ENCODE results near the gene STIM1.
"Not testable (repeated sequence)": the region's sequence is repeated elsewhere in the genome, so short reads cannot be mapped to it uniquely, and the experiment has no call there.

The STIM1 gene

DNA sequence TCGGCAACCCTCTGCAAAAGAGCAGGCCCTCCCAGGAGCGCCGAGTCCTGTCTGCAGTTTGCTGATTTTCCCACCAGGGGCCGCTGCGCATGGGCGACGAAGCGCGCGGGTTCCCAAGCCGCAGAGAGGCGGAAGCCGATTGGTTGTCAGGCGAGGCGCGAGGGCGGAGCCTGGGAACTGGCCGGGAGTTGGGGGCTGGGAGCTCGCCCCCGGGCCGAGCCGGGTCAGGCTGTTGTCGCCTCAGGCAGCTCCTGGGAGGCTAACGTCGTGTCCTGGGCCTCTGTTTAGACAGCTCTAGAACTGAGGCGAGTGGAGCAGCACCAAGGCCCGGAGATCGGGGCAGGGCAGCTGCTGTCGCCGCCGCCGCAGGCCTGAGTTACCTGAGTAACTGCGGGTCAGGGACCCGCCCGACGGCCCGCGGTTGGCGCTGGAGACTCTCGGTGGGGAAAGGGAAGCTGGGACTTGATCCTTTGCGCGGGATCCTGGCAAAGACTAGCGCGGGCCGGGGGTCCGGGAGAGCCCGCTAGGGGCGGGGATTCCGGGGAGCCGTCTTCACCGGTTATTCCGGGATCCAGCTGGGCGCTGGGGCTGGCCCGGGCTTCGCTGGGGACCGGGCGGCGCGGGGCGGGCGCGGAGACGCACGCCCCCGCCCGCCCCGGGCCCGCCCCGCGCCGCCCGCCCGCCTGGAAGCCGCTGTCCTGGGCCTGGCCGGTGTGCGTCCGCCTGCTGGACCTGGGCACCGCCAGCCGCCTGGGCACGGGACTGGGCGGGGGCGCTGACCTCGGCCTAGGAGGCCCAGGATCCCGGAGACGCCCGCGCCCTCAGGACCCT, at the start of gene STIM1:
Gene STIM1 (plus strand): TSS at position 688 of the 831 bp plus-strand sequence. CDS start 607 bp downstream, outside the sequence.
- peak; percentile 92 for DNase-seq

DNA sequence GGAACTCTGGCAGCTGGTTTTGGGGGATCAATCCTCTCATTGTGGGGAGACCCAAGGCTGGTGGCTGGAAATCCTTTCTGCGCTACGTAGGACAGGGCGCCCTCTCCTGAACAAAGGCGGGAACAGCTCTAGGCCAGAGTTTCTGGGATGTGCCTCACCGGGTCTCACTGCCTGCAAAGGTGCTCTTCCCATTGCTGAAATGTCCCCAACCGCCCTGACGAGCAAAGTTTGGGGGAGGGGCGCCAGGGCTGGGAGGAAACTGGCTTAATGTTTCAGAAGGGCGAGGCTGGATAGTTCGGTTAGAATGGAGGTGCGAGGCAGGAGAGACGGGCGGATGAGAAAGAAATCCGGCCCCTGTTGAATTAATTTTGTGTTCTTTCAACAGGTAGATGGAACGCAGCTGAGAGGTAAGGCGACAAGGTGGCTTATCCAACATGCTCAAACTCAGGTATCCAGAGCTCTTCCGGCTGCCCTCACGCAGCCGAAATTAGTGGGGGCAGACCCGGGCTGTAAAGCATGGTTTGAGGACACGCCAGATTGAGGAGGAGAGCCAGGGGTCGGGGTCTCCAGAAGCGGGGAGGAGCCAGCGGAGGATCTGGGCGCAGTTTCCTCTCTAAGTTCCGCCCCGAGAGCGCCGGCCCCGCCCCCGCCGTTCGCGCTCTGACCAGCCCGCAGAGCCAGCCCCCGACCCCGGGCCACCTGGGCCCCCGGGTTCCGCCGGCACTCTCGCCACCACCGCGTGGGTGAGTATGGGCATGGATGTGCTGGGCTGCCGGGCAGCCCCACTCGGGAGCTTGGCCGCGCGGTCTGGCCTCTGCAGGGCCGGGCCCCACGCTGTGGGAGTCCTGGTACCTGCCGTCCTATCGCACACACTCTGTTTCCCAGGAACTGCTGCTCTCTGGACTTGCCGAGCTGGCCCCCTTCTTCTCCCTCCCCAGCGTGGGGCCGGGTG, 47.3 kb upstream of the STIM1 start, which contains the start of gene PGAP2:
Gene PGAP2 (plus strand): TSS at position 652 of the 952 bp plus-strand sequence. CDS start 2,700 bp downstream, outside the sequence.
- DNase-seq = peak; percentile 74

DNA sequence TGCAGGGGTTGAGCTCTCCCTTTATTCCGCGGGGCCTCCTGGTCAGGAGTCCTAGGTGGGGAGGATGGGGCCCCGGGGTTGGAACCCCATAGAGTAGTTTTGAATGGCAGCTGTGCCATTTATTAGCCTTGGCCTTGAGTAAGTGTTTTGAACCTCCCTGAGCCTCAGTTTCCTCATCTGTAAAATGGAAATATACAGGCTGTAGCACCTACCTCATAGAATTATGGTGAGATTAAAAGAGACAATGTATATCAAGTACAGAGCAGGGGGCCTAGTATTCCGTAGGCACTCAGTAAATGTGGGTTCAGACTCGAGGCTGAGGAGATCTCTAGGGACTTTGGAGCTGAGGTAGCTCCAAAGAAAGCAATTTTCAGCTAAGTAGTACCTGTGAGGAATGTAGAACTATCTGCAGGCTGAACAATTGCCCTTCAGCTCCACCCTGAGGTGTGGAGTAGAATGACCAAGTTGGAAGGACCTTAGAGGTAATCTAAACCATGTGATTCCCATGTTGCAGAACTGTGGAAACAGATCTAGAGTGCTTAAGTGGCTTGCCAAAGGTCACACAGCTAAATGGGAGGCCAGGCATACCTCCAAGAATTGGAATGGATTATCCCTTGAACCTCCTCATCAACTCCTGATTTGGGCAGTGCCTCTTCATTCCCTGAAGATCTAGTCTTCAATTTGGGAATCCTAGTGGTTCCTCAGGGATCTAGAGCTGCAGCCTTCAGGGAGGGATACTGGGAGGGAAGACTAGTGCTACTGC, 46.4 kb upstream of the STIM1 start:
- no peak for DNase-seq

DNA sequence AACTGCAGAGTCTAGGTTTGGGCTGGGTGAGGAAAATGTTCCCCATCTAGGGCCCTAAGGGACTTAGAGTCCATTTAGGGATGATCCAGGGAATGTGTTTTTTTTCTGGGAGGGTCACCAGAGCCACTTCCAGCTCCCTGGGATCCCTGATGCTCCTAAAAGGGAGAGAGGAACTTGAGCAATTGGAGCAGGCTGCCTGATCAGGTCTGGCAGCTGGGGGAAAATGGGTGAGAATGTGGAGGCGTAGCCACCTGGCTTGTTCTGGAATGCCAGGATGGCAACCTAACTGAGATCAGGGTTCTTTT, 45.9 kb upstream of the STIM1 start:
- no peak for DNase-seq

DNA sequence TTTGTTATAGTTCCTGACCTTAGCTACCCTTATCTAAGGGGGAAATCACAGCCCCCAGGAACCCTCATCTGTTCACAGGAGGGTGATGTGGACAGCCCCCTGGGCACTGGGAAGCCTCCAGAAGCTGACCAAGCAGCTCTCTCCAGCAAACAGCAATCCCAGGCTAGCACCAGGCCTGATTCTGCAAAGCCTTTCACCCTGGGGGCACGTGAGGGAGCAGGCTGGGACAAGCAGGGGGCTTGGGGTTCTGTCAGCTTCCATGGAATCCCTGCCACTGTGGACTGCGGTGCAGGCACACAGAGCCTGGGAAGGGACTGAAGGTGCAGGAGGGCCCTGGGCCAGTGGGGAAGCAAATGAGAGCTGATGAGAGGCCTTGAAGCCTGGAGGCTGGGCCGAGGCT, 45.0 kb upstream of the STIM1 start:
- DNase-seq = no peak

DNA sequence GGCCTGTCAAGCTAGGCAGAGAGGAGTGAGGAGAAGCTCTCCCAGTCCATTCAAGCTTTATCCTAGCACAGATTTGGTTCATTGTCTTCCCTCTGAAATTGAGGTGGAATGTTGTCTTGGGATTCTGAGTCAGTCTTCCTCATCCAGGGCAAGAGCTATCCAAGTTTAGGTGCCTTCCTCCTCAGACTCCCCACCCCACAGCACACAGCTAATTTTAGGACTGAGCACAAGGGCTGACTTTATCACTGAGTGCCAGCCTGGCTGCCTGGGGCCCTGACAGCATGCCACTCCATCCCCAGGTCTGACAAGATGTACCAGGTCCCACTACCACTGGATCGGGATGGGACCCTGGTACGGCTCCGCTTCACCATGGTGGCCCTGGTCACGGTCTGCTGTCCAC, 44.5 kb upstream of the STIM1 start:
- no peak for DNase-seq

DNA sequence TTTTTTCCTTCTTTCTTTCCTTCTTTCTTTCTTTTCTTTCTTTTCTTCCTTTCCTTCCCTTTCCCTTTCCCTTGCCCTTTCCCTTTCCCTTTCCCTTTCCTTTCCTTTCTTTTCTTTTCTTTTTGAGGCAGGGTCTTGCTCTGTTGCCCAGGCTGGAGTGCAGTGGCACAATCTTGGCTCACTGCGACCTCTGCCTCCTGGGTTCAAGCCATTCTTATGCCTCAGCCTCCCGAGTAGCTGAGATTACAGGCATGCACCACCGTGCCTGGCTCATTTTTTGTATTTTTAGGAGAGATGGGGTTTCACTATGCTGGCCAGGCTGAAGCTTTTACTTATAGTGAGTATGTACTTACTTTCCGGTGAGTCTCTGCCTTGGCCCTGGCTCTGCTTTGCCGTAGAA, 40.6 kb upstream of the STIM1 start:
- DNase-seq = not testable (repeated sequence)

DNA sequence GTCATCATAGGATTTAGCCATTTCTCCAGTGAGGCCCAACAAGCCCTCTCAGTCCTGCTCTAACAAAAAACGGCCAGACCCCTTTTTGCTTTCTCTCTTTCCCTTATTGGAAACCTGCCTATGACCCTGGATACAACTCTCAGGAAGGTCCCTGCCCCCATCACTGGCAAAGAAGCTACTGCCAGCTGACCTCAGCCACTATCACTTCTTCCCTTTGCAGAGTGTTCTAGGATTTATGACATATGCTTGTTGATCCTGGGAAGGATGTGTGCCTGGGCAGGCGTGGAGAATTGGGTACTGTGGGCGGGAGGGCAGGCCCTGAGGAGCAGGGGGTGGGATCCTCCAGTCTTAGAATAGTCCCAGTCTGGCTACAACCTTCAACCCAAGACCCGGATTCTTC, 39.6 kb upstream of the STIM1 start:
- DNase-seq = no peak

DNA sequence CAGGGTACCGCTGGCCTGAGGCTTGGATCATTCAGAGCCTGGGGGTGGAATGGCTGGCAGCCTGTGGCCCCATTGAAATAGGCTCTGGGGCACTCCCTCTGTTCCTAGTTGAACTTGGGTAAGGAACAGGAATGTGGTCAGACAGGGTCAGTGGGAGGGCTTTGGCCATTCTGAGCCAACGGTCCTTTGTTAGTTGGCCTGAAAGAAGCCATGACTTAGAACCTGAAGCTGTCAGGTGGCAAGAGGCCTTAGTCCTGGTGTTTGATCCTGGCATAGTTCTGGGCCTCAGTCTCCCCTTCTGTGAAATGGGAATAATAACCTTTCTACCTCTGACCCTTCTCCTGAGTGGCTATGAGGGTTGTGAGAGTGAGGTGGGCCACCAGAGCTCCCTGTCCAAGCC, 38.8 kb upstream of the STIM1 start:
- no peak for DNase-seq

DNA sequence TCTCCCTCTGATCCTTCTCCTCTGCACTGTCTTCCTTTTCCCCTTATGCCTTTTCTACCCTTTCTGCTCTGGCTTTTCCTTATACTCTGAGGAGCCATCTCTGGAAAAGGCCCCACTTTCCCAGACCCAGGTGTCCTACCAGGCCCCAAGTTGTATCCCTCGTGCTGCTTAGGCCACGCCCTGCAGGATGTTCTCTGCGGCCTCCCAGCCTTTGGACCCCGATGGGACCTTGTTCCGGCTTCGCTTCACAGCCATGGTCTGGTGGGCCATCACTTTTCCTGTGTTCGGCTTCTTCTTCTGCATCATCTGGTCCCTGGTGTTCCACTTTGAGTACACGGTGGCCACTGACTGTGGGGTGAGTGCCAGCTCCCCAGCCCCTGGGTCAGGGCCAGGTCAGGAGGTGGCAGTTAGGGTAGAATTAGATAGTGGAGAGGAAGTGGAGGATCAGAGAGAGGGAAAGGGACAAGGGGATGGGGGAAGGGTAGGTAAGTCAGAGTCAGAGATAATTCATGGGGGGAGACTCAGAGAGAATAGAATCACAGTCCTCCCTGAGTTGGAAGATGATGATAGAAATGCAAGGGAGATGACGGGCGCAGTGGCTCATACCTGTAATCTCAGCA, 38.2 kb upstream of the STIM1 start:
- no peak for DNase-seq

DNA sequence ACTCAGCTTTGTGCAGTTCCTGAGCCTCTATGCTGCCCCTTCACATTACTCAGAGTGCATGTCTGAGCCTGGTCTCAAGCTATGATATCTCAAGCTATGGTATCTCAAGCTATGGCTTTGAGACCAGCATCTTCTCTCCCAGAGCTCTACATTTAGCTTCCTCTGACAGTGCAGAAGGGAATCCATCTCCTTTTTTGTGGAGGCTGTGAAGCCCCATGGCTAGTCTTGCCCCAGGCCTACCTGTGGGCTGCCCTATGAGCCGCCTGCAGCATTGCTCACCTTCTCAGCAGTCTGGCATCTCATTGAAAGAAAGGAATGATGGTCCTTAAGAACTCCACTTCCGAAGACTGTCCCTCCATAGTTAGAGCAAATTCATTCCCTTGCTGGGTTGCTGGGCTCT, 34.5 kb upstream of the STIM1 start:
- DNase-seq = no peak

DNA sequence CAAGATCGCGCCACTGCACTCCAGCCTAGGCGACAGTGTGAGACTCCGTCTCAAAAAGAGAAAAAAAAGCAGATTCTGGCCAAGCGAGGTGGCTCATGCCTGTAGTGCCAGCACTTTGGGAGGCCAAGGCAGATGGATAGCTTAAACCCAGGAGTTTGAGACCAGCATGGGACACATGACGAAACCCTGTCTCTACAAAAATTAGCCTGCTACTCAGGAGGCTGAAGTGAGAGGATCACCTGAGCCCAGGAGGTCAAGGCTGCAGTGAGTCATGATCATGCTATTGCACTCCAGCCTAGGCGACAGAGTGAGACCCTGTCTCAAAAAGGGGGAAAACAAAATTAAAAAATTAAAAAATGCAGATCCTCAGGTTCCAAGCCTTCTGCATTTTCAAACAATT, 33.2 kb upstream of the STIM1 start:
- no peak for DNase-seq

DNA sequence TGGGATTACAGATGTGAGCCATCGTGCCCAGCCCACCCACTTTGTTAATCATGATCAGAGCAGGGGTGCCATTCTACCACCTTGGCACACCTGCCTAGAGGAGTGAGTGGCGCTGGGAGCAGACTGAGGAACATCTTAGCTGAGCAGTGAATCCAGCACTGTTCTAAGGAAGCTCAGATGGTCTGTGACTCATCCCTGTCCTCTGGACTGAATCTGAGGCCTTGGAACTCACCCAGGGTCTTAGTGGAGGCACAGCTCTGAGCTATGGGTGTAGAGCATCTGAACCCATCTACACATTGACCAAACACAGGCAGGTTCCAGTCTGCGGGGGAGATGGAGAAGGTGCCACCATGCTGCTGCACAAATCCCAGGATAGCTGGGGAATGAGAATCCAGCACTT, 32.2 kb upstream of the STIM1 start:
- no peak for DNase-seq

DNA sequence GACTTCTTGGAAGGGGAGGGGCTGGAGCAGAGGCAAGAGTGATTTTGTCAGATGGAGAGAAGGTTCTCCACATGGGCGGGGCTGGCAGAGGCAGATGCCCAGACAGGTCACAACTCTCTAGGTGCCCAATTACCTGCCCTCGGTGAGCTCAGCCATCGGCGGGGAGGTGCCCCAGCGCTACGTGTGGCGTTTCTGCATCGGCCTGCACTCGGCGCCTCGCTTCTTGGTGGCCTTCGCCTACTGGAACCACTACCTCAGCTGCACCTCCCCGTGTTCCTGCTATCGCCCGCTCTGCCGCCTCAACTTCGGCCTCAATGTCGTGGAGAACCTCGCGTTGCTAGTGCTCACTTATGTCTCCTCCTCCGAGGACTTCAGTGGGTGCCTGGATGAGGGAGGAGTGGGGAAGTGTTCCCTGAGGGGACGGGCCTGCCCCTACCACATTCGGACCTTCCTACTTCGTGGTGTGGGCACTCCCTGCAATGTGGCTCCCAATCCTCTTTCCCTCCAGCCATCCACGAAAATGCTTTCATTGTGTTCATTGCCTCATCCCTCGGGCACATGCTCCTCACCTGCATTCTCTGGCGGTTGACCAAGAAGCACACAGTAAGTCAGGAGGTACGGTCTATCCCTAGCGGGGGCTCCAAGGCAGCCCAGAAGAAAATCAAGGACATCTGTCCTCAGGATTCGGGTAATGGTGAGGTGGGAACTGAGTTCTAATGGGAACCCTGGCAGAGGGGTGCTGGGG, 31.5 kb upstream of the STIM1 start:
- DNase-seq = no peak

DNA sequence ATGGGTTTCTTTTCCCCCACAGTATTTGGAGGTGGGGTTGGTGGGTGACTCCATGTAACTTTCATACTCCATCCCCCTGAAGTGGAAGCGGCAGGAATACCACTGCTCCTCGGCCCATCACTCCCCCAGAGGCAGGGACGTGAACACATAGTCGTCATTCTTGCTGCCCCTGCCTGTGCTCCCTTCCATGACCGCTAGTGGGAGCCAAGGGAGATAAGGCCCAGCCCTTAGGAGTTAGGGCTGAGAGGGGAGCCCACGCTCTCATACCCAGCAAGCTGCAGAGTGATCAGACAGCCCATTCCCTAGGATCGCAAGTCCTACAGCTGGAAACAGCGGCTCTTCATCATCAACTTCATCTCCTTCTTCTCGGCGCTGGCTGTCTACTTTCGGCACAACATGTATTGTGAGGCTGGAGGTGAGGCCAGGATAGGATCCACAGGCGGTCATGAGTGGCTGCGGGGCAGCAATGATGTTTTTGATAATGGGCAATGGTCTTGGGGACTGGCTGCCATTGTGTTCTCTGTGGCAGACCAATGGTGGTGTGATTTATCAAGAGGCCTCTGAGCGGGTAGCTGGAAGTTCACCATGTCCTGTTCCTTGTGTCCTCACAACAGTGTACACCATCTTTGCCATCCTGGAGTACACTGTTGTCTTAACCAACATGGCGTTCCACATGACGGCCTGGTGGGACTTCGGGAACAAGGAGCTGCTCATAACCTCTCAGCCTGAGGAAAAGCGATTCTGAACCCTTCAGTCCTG, 30.6 kb upstream of the STIM1 start:
- peak; percentile 3 for DNase-seq

DNA sequence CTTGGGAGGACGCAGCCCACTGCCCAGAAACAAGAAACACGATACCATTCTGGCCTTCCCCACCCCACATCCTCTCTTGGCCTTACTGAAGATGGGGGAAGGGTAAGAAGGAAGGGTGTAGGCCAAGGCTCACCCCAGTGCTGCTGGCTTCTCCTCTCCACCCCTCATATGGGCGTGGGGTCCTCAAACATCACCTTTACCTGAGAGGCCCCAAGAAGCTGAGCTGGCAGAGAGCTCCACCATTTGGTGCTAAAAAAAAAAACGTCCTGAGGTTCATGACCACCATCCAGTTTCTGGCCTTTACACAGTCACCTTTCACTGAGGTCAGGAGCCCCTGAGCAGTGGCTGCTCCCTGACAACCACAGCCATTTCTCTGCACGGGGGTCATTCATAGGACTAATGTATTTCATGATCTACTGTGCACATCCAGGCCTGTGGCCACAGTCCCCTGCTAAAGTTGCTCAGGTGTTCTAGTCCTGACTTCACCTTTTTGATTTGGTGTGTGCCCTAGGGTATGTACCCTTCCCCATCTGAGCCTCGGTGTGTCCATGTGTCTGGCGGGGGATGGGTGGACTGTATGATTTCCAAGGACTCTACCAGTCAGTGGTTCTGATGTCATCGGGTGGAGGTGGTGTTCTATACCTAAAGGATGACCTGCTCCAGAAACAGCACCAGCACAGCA, 29.9 kb upstream of the STIM1 start:
- no peak for DNase-seq

DNA sequence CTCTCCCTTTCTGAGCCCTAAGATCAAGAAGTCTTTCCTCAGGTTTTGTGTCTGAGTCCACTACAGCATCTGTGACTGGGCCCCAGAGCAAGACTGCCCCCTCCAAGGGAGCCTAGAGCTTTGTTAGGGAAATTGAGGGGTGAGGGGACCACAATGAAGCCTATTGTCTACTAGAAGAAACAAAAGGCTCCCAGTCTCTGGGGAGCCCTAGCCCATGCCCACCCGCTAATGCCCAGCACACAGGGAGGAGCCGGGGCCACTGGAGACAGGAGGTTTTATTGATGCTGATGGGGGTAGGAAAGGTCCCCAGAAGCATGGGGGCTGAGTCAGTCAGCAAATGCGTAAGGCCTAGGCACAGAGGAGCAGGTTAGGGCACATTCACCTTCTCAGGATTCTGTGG, 28.7 kb upstream of the STIM1 start:
- no peak for DNase-seq

DNA sequence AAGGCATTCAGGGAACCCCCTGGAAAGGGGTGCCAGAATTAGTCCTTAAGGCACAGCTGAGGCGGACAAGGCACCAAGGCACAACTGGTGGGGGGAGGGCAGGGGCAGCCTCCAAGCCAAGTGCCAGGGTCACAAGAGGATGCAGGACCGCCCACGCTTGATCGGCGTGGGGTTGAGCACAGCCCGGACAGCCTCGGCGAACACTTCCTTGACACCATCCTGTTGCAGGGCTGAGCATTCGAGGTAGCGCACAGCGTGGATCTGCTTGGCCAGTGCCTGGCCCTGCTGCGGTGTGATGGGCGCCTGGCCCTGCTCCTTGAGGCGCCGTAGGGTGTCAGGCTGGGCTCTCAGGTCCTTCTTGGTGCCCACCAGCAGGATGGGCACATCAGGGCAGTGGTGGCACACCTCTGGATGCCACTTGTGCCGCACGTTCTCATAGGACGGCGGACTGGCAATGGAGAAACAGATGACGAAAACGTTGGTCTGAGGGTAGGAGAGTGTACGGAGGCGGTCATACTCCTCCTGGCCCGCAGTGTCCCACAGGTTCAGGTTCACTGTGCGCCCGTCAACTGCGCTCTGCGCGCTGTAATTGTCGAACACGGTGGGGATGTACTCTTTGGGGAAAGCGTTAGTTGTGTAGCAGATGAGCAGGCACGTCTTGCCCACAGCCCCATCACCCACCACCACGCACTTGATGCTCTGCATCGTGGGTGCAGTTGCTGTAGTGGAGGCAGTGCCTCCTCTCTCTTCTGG, 27.9 kb upstream of the STIM1 start:
- no peak for DNase-seq

DNA sequence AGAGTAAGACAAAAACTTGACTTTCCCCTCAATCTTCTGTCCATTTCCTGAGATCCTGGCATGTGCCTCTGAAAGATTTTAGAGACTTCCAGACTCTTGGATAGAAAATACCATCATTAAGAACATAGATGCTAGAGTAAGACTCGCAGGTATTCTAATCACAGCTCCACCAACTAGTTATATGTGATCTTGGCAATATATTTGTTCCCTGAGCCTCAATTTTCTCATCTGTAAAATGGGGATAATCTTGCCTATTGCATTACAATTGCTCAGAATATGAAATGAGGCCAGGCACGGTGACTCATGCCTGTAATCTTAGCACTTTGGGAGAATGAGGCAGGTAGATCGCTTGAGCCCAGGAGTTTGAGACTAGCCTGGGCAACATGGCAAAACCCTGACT, 25.4 kb upstream of the STIM1 start:
- DNase-seq = no peak

DNA sequence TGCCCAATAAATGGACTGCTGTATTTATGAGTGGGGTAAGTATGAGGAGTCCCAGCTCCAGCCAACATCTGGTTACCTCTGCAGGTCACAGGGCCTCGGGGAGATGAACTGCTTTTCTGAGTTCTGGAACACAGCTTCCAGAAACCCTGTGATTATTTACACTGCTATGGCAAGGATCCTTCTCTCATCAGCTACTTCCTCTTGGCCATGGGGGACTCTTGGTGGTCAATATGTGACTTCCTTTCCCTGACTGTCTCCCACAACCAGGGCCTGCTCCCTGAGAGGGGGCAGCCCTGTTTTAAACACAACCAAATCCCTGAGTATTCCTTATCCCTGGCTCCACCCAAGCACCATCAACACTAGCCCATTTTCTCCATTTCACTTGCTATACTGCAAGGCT, 24.7 kb upstream of the STIM1 start:
- DNase-seq = no peak

Measured in NCI-H1105 (cell line).